Panc1 (cell line): ENCODE results near the gene SP100. TPM values are rescaled to one million over a fixed set of nuclear protein-coding genes. Genes with fewer than 3 reads are reported as not detected.

Experiments used
- ATAC-seq: fragments of 200-7000 bp; cut with Tn5 transposase; 2 replicates; pipeline ENCODE4 v1.9.1; 2020; ENCODE audit warnings: mild to moderate bottlenecking, moderate library complexity
- BruUV-seq: library from RNA; stranded (reverse); fragments of 400-500 nt; replicated peaks from 2 replicates; lab custom pipeline; 2021; lab: Mats Ljungman, UMichigan
- CTCF ChIA-PET: fragments of 300-600 bp; sonication (Branson Sonifier 250); formaldehyde crosslinking; loops from one replicate; lab custom pipeline; 2022; ENCODE audit warnings: antibody characterized with exemption; lab: Charles Lee
- POLR2A ChIA-PET: fragments of 300-600 bp; sonication (Branson Sonifier 250); formaldehyde crosslinking; loops from one replicate; lab custom pipeline; 2022; ENCODE audit warnings: antibody characterized with exemption; lab: Charles Lee
- DNase-seq: peaks from one replicate; pipeline ENCODE4 v3.0.0-alpha.2; 2010; ENCODE audit warnings: low read depth, low spot score
- H3K27ac ChIP-seq: 2 replicates; pipeline ENCODE4 v1.5.1; 2011; ENCODE audit warnings: mild to moderate bottlenecking, low read length, inconsistent platforms
- H3K27me3 ChIP-seq: fragments of 200-500 bp; sonication (Bioruptor generic); 2 replicates; pipeline ENCODE4 v1.6.0; 2014; ENCODE audit warnings: low read length, inconsistent platforms; ENCODE audit not compliant: control insufficient read depth, insufficient read depth
- H3K36me3 ChIP-seq: fragments of 200-500 bp; sonication (Bioruptor generic); 2 replicates; pipeline ENCODE4 v1.5.1; 2014; ENCODE audit warnings: inconsistent platforms, mild to moderate bottlenecking, low read length, moderate library complexity; ENCODE audit not compliant: control insufficient read depth, insufficient read depth
- H3K4me1 ChIP-seq: 2 replicates; pipeline ENCODE4 v1.5.1; 2011; ENCODE audit warnings: inconsistent platforms, mild to moderate bottlenecking, low read length, moderate library complexity; ENCODE audit not compliant: control insufficient read depth, insufficient read depth
- H3K4me3 ChIP-seq, 2 experiments: 2 replicates each; pipeline ENCODE4 v1.5.1; 2011 to 2012; ENCODE audit warnings: low read depth in 2 of 2, low read length in 2 of 2, mild to moderate bottlenecking in 2 of 2, inconsistent platforms in 1 of 2, moderate library complexity in 1 of 2
- H3K9me3 ChIP-seq: fragments of 200-500 bp; sonication (Bioruptor generic); 2 replicates; pipeline ENCODE4 v1.5.1; 2014; ENCODE audit warnings: low read depth, mild to moderate bottlenecking, inconsistent platforms, low read length, moderate library complexity; ENCODE audit not compliant: control insufficient read depth, insufficient read depth
- POLR2AphosphoS5 ChIP-seq: IDR thresholded peaks from 2 replicates; pipeline ENCODE4 v1.6.1; 2012; ENCODE audit warnings: mild to moderate bottlenecking, low read depth, low read length, moderate library complexity
- SIN3A ChIP-seq: IDR thresholded peaks from 2 replicates; pipeline ENCODE4 v1.6.1; 2012; ENCODE audit warnings: low read depth, mild to moderate bottlenecking, low read length, moderate library complexity, borderline replicate concordance; ENCODE audit not compliant: insufficient read depth
- TCF7L2 ChIP-seq: IDR thresholded peaks from 2 replicates; pipeline ENCODE4 v1.6.1; 2011; ENCODE audit warnings: mild to moderate bottlenecking, low read depth, low read length, inconsistent platforms
- in situ Hi-C: cut with HindIII; loops from 2 replicates; pipeline ENCODE4 v1.10.0; 2016; ENCODE audit warnings: low sequenced_read_pairs, low pct_unique_long_range_greater_than_20kb
- intact Hi-C: fragments of 100-400 bp; cut with micrococcal nuclease; formaldehyde crosslinking; loops from one replicate; pipeline ENCODE4 v1.10.0; 2022; ENCODE audit not compliant: unreplicated experiment
- total RNA-seq: library from RNA; stranded (reverse); gene quantifications from one replicate; pipeline ENCODE4 v1.2.1, GENCODE V29; 2021; ENCODE audit not compliant: unreplicated experiment
- TF ChIP-seq, protein P1 (sequence below), 2 experiments: IDR thresholded peaks; 2 replicates each; pipeline ENCODE4 v1.6.1; 2011 to 2012; ENCODE audit warnings: low read depth in 2 of 2, control low read depth in 1 of 2, low read length in 1 of 2, mild to moderate bottlenecking in 1 of 2, moderate library complexity in 1 of 2; ENCODE audit not compliant: insufficient read depth in 1 of 2
- TF ChIP-seq, protein P2 (sequence below): fragments of 450-650 bp; IDR thresholded peaks from 2 replicates; pipeline ENCODE4 v1.5.1; 2017; ENCODE audit warnings: mild to moderate bottlenecking

Gene SP100
- total RNA-seq, 1 experiment from 2014 or later: 27.2 TPM

DNA sequence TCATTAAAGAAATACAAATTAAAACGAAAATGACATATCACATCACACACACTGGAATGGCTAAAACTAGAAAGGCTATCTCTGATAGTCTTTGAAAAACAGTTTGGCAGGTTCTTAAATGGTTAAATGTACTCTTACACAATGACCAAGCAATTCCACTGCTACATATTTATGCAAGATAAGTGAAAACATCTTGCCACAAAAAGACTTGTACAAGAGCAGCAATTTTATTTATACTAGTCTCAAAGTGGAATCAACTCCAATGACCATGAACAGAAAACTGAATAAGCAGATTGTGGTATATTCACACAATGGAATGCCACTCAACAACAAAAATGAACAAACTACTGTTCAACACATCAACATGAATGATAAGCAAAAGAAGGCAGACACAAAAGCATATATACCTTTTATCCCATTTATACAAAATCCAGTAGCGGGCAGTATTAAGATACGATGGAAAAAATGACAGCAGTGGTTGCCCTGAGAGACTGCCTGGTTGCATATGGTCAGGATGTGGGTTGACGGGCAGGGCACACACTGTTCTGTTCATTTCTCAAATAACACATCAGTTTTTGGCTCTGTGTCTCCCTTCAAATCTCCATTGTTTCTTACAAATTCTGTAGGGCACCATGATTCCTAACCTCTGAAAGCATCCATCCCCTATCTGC, 25.4 kb downstream of the SP100 start:
- intact Hi-C loops (no loop called here), in situ Hi-C loops (no loop called here)
- ChIA-PET CTCF (no interaction called here), POLR2A (no interaction called here)
- Histone ChIP-seq H3K9me3 (peaks cover 2% of the 10 kb centered on the region), H3K36me3 (no peaks in the 10 kb centered on the region), H3K4me3 (no peak overlapping the region), H3K27me3 (no peaks in the 10 kb centered on the region), H3K27ac (no peak overlapping the region), H3K4me1 (no peaks in the 10 kb centered on the region)
- DNase-seq (no peak), ATAC-seq (no peak)
- no TSS peak for BruUV-seq
- TF ChIP-seq TCF7L2 (no peak), POLR2AphosphoS5 (no peak), SIN3A (no peak)
- TF ChIP-seq, protein P1, sequence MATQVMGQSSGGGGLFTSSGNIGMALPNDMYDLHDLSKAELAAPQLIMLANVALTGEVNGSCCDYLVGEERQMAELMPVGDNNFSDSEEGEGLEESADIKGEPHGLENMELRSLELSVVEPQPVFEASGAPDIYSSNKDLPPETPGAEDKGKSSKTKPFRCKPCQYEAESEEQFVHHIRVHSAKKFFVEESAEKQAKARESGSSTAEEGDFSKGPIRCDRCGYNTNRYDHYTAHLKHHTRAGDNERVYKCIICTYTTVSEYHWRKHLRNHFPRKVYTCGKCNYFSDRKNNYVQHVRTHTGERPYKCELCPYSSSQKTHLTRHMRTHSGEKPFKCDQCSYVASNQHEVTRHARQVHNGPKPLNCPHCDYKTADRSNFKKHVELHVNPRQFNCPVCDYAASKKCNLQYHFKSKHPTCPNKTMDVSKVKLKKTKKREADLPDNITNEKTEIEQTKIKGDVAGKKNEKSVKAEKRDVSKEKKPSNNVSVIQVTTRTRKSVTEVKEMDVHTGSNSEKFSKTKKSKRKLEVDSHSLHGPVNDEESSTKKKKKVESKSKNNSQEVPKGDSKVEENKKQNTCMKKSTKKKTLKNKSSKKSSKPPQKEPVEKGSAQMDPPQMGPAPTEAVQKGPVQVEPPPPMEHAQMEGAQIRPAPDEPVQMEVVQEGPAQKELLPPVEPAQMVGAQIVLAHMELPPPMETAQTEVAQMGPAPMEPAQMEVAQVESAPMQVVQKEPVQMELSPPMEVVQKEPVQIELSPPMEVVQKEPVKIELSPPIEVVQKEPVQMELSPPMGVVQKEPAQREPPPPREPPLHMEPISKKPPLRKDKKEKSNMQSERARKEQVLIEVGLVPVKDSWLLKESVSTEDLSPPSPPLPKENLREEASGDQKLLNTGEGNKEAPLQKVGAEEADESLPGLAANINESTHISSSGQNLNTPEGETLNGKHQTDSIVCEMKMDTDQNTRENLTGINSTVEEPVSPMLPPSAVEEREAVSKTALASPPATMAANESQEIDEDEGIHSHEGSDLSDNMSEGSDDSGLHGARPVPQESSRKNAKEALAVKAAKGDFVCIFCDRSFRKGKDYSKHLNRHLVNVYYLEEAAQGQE (IDR thresholded peaks at IDR 0.05; ENCODE audit: insufficient read depth in 1 of 2, low read depth in 2 of 2, low read length in 1 of 2): no peak
- TF ChIP-seq, protein P2, sequence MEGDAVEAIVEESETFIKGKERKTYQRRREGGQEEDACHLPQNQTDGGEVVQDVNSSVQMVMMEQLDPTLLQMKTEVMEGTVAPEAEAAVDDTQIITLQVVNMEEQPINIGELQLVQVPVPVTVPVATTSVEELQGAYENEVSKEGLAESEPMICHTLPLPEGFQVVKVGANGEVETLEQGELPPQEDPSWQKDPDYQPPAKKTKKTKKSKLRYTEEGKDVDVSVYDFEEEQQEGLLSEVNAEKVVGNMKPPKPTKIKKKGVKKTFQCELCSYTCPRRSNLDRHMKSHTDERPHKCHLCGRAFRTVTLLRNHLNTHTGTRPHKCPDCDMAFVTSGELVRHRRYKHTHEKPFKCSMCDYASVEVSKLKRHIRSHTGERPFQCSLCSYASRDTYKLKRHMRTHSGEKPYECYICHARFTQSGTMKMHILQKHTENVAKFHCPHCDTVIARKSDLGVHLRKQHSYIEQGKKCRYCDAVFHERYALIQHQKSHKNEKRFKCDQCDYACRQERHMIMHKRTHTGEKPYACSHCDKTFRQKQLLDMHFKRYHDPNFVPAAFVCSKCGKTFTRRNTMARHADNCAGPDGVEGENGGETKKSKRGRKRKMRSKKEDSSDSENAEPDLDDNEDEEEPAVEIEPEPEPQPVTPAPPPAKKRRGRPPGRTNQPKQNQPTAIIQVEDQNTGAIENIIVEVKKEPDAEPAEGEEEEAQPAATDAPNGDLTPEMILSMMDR: no peak

DNA sequence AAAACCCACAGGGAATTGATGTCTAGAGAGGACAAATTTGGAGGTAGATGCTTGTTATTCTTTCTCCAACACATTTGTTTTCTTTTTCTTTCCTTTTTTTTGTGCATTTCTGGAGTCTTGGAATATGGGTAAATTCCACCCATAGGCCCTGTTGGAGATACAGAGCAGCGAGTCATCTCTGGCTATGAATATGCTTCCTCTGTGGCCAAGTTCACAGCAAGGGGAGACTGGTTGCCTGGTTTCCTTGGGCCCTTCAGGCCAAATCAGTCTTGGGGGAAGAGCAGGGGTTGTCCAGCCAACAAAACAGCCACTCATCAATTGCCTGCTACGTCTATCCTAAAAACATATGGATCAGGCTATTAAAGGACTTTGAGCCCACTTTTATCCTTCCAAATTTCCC, 27.5 kb downstream of the SP100 start:
- no TSS peak for BruUV-seq
- CTCF ChIA-PET: no interaction called here
- Histone ChIP-seq H3K27ac (no peak overlapping the region), H3K4me3 (no peak overlapping the region), H3K36me3 (no peaks in the 10 kb centered on the region), H3K27me3 (no peaks in the 10 kb centered on the region), H3K4me1 (no peaks in the 10 kb centered on the region), H3K9me3 (no peaks in the 10 kb centered on the region)
- in situ Hi-C loops: no loop called here
- no peak for TF ChIP-seq SIN3A
- POLR2A ChIA-PET: no interaction called here
- intact Hi-C loops: no loop called here
- no peak for DNase-seq
- ATAC-seq: no peak

DNA sequence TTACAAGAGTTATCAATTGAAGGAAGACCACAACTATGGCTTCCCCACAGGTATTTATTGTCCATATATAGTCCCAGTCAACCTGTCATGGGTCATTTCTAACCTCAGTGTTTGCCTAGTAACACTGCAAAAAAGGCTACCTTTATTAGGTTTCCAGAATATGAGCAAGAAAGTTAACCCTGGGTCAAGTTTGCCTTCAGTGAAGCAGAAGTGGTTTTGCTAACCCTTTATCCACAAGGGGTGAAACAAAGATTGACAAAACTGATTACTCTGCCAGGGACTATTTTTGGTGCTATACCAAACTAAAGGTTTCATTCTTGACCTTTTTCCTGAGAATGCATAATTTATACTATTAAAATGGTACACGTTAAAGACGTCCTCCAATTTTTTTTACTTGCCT, 28.8 kb downstream of the SP100 start:
- intact Hi-C loops (no loop called here), in situ Hi-C loops (no loop called here)
- no peak overlapping the region for H3K27ac ChIP-seq
- no peak for ATAC-seq
- no peak for TF ChIP-seq SIN3A
- no peak for TF ChIP-seq POLR2AphosphoS5
- TF ChIP-seq, protein P2: no peak
- no peak for TF ChIP-seq TCF7L2
- TF ChIP-seq, protein P1 (IDR thresholded peaks at IDR 0.05; ENCODE audit: insufficient read depth in 1 of 2, low read depth in 2 of 2, low read length in 1 of 2): no peak
- no peak overlapping the region for H3K4me3 ChIP-seq
- no peaks in the 10 kb centered on the region for H3K4me1 ChIP-seq
- POLR2A ChIA-PET: no interaction called here
- CTCF ChIA-PET: no interaction called here
- H3K36me3 ChIP-seq: no peaks in the 10 kb centered on the region
- H3K27me3 ChIP-seq: no peaks in the 10 kb centered on the region
- DNase-seq: no peak
- BruUV-seq: no TSS peak
- no peaks in the 10 kb centered on the region for H3K9me3 ChIP-seq
